Prostate gland (tissue), 2 donors: ENCODE measurements around the gene NLRC5.

ENCODE experiments used
- POLR2A ChIP-seq: fragments of 450-650 bp; IDR thresholded peaks from one replicate; pipeline ENCODE4 v1.6.1; 2016; ENCODE audit warnings: antibody characterized with exemption, mild to moderate bottlenecking
- TF ChIP-seq, protein P1 (sequence below), 4 experiments: fragments of 200-600 bp in 2 of 4; fragments of 450-650 bp in 2 of 4; sonication (generic) in 2 of 4; IDR thresholded peaks; 1 replicate in 3 of 4; 2 replicates in 1 of 4; pipeline ENCODE4 v1.5.1; 2016 to 2019; ENCODE audit warnings: antibody characterized with exemption in 4 of 4, mild to moderate bottlenecking in 2 of 4, moderate library complexity in 2 of 4

DNA sequence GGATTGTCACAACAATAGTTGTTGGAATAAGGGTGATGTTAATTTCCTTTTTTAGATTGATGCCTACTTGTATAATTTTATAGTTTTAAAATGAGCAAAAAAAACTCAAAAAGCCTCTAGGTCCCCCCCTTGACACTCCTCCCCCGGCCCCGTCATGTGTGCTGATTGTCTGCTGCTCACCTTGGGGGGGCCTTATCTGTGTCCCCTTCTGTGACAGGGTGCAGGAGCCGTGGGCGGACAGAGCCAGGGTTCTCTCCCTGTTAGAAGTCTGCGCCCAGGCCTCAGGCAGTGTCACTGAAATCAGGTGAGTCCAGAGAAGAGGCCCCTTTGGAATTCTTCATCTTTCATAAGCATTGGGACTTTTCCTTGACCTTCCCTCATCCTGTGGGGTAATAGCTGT lies 75.6 kb downstream of the NLRC5 start:
- TF ChIP-seq, protein P1, sequence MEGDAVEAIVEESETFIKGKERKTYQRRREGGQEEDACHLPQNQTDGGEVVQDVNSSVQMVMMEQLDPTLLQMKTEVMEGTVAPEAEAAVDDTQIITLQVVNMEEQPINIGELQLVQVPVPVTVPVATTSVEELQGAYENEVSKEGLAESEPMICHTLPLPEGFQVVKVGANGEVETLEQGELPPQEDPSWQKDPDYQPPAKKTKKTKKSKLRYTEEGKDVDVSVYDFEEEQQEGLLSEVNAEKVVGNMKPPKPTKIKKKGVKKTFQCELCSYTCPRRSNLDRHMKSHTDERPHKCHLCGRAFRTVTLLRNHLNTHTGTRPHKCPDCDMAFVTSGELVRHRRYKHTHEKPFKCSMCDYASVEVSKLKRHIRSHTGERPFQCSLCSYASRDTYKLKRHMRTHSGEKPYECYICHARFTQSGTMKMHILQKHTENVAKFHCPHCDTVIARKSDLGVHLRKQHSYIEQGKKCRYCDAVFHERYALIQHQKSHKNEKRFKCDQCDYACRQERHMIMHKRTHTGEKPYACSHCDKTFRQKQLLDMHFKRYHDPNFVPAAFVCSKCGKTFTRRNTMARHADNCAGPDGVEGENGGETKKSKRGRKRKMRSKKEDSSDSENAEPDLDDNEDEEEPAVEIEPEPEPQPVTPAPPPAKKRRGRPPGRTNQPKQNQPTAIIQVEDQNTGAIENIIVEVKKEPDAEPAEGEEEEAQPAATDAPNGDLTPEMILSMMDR (IDR thresholded peaks at IDR 0.05) = no peak
- TF ChIP-seq POLR2A = no peak
